HG03159 (cell line): ENCODE results near the gene RBM4B.

Source experiments
- ATAC-seq: cut with Tn5 transposase; IDR thresholded peaks from one replicate; pipeline ENCODE4 v1.9.1; 2021; ENCODE audit warnings: mild to moderate bottlenecking, moderate library complexity; ENCODE audit not compliant: unreplicated experiment

The RBM4B gene

GRCh38 chr11:66616379-66617154 is 61.1 kb downstream of the RBM4B start, which contains the start of gene RBM14:
TSS of gene RBM14 (plus strand) at chr11:66616630. CDS start at chr11:66616721, 91 bp downstream.
- ATAC-seq = peak; percentile 85
